GM10266 (cell line): ENCODE results near the gene FAM163A.
"Not testable (repeated sequence)": the region's sequence is repeated elsewhere in the genome, so short reads cannot be mapped to it uniquely, and the experiment has no call there.

Experiments used
- DNase-seq: peaks from one replicate; pipeline ENCODE4 v3.0.0; 2012; ENCODE audit errors: extremely low spot score
- CTCF ChIP-seq: IDR thresholded peaks from 2 replicates; pipeline ENCODE4 v1.5.1; 2012; ENCODE audit warnings: mild to moderate bottlenecking, low read depth; ENCODE audit not compliant: control insufficient read depth, insufficient read depth; ENCODE audit errors: missing control alignments

Gene FAM163A

GRCh38 chr1:179803918-179804317 is 60.8 kb downstream of the FAM163A start:
- DNase-seq, result no peak
- TF ChIP-seq CTCF, result no peak

GRCh38 chr1:179804417-179804816 is 61.3 kb downstream of the FAM163A start:
- DNase-seq, result not testable (repeated sequence)

GRCh38 chr1:179805291-179806195 is 62.5 kb downstream of the FAM163A start:
- no peak for DNase-seq
- no peak for TF ChIP-seq CTCF

GRCh38 chr1:179806333-179806732 is 63.2 kb downstream of the FAM163A start:
- no peak for TF ChIP-seq CTCF
- DNase-seq, result no peak

GRCh38 chr1:179807291-179807690 is 64.2 kb downstream of the FAM163A start:
- TF ChIP-seq CTCF, result no peak
- no peak for DNase-seq

GRCh38 chr1:179807691-179808485 is 64.8 kb downstream of the FAM163A start:
- TF ChIP-seq CTCF, result no peak
- no peak for DNase-seq

GRCh38 chr1:179808503-179808902 is 65.4 kb downstream of the FAM163A start:
- no peak for TF ChIP-seq CTCF
- no peak for DNase-seq
